GM12892 (cell line): ENCODE results near the gene RHPN2.
A peak's percentile ranks its signal among the peaks of the same experiment; 100 is the strongest.
"Not testable (repeated sequence)": the region's sequence is repeated elsewhere in the genome, so short reads cannot be mapped to it uniquely, and the experiment has no call there.

Experiments
- DNase-seq: peaks from one replicate; pipeline ENCODE4 v3.0.0; 2011; ENCODE audit not compliant: insufficient read length
- FAIRE-seq: peaks from 2 replicates; lab custom pipeline; 2011; peaks lifted over from hg19 to GRCh38; lab: Jason Lieb, UNC
- POLR2A ChIP-seq: IDR thresholded peaks from 2 replicates; pipeline ENCODE4 v1.6.1; 2011; ENCODE audit warnings: low read depth, low read length, control low read depth
- POLR2AphosphoS5 ChIP-seq: IDR thresholded peaks from 2 replicates; pipeline ENCODE4 v1.6.1; 2011; ENCODE audit warnings: low read depth, low read length, control low read depth
- TAF1 ChIP-seq: IDR thresholded peaks from 2 replicates; pipeline ENCODE4 v1.6.1; 2011; ENCODE audit warnings: low read depth, mild to moderate bottlenecking, control low read depth, low read length, borderline replicate concordance

The RHPN2 gene

GRCh38 chr19:32977280-32977679 lies 87.4 kb downstream of the RHPN2 start:
- TF ChIP-seq TAF1 (no peak), POLR2A (no peak), POLR2AphosphoS5 (no peak)
- FAIRE-seq (no peak), DNase-seq (no peak)

GRCh38 chr19:32976223-32976805 lies 88.4 kb downstream of the RHPN2 start:
- peak; percentile 38 for DNase-seq
- no peak for TF ChIP-seq POLR2A
- TF ChIP-seq TAF1: no peak
- no peak for TF ChIP-seq POLR2AphosphoS5
- no peak for FAIRE-seq

GRCh38 chr19:32971715-32972540 lies 92.8 kb downstream of the RHPN2 start, which contains the start of the genes CEP89 and FAAP24:
TSS of gene CEP89 (minus strand) at chr19:32971958. CDS start at chr19:32971874, 84 bp downstream.
TSS of gene FAAP24 (plus strand) at chr19:32972242. CDS start at chr19:32973197, 955 bp downstream.
- FAIRE-seq: peak; percentile 99
- DNase-seq: peak; percentile 93
- TF ChIP-seq TAF1: no peak
- TF ChIP-seq POLR2AphosphoS5: peak; percentile 86
- TF ChIP-seq POLR2A: peak; percentile 86

GRCh38 chr19:32971012-32971595 lies 93.6 kb downstream of the RHPN2 start:
- DNase-seq (no peak), FAIRE-seq (no peak)
- no peak for TF ChIP-seq TAF1
- TF ChIP-seq POLR2A: no peak
- TF ChIP-seq POLR2AphosphoS5: no peak

- no peak for DNase-seq
- TF ChIP-seq POLR2A (no peak), TAF1 (no peak), POLR2AphosphoS5 (no peak)
- no peak for FAIRE-seq
Measured at GRCh38 chr19:32969549-32969948, 95.1 kb downstream of the RHPN2 start.

- DNase-seq (no peak), FAIRE-seq (no peak)
- TF ChIP-seq POLR2A (no peak), POLR2AphosphoS5 (no peak), TAF1 (no peak)
Measured at GRCh38 chr19:32966750-32967149, 97.9 kb downstream of the RHPN2 start.

GRCh38 chr19:32945260-32945659 lies 119.4 kb downstream of the RHPN2 start:
- no peak for TF ChIP-seq POLR2A
- TF ChIP-seq TAF1: no peak
- no peak for TF ChIP-seq POLR2AphosphoS5
- no peak for FAIRE-seq

GRCh38 chr19:32941273-32941672 lies 123.4 kb downstream of the RHPN2 start:
- FAIRE-seq, DNase-seq: not testable (repeated sequence)

More at GRCh38 chr19:32945260-32945659, 119.4 kb downstream of the RHPN2 start:
- no peak for DNase-seq

- DNase-seq (no peak), FAIRE-seq (no peak)
- TF ChIP-seq TAF1 (no peak), POLR2AphosphoS5 (no peak), POLR2A (no peak)
Measured at GRCh38 chr19:32936065-32936464, 128.6 kb downstream of the RHPN2 start.

- DNase-seq (no peak), FAIRE-seq (no peak)
- TF ChIP-seq POLR2A (no peak), TAF1 (no peak), POLR2AphosphoS5 (no peak)
Measured at GRCh38 chr19:32935629-32936028, 129.1 kb downstream of the RHPN2 start.

GRCh38 chr19:32933571-32933970 lies 131.1 kb downstream of the RHPN2 start:
- no peak for DNase-seq

GRCh38 chr19:32930567-32930966 lies 134.1 kb downstream of the RHPN2 start:
- no peak for TF ChIP-seq TAF1
- TF ChIP-seq POLR2AphosphoS5: no peak
- TF ChIP-seq POLR2A: no peak
- no peak for DNase-seq

More at GRCh38 chr19:32933571-32933970, 131.1 kb downstream of the RHPN2 start:
- TF ChIP-seq POLR2A (no peak), POLR2AphosphoS5 (no peak), TAF1 (no peak)
- no peak for FAIRE-seq

GRCh38 chr19:32928806-32929205 lies 135.9 kb downstream of the RHPN2 start:
- TF ChIP-seq POLR2A: no peak
- no peak for TF ChIP-seq POLR2AphosphoS5
- DNase-seq (no peak), FAIRE-seq (no peak)

More at GRCh38 chr19:32930567-32930966, 134.1 kb downstream of the RHPN2 start:
- no peak for FAIRE-seq
